NCI-H82 (cell line): ENCODE measurements around the gene GASK1A.
"Not testable (repeated sequence)": the region's sequence is repeated elsewhere in the genome, so short reads cannot be mapped to it uniquely, and the experiment has no call there.

Source experiments
- DNase-seq: peaks from one replicate; lab custom pipeline; 2025; lab: John Stamatoyannopoulos, UW

Gene GASK1A

GRCh38 chr3:42979044-42979972 is at the start of gene GASK1A:
GASK1A (plus strand) TSS chr3:42979311; CDS start chr3:42979643, 332 bp downstream.
- peak; percentile 59 for DNase-seq

GRCh38 chr3:42934111-42934510 is 45.0 kb upstream of the GASK1A start:
- no peak for DNase-seq

- DNase-seq = no peak
These were observed 44.2 kb upstream of the GASK1A start for GRCh38 chr3:42934910-42935309.

GRCh38 chr3:42935472-42935871 is 43.6 kb upstream of the GASK1A start:
- DNase-seq = no peak

- DNase-seq = no peak
These were observed 42.7 kb upstream of the GASK1A start for GRCh38 chr3:42936157-42936981.

- peak; percentile 5 for DNase-seq
These were observed 41.8 kb upstream of the GASK1A start for GRCh38 chr3:42937334-42937733.

GRCh38 chr3:42942693-42943092 is 36.4 kb upstream of the GASK1A start:
- DNase-seq = no peak

GRCh38 chr3:42946050-42946449 is 33.1 kb upstream of the GASK1A start:
- DNase-seq = no peak

GRCh38 chr3:42957573-42957972 is 21.5 kb upstream of the GASK1A start:
- DNase-seq = peak; percentile 67

- no peak for DNase-seq
These were observed 18.8 kb upstream of the GASK1A start for GRCh38 chr3:42960282-42960681.

GRCh38 chr3:42960786-42961185 is 18.3 kb upstream of the GASK1A start:
- DNase-seq = no peak

GRCh38 chr3:42961633-42962032 is 17.5 kb upstream of the GASK1A start:
- peak; percentile 75 for DNase-seq

GRCh38 chr3:42963269-42963668 is 15.8 kb upstream of the GASK1A start:
- DNase-seq = no peak

GRCh38 chr3:42964266-42964665 is 14.8 kb upstream of the GASK1A start:
- DNase-seq = no peak

GRCh38 chr3:42970557-42970956 is 8.6 kb upstream of the GASK1A start:
- no peak for DNase-seq

GRCh38 chr3:42970976-42971772 is 7.9 kb upstream of the GASK1A start:
- no peak for DNase-seq

- DNase-seq = not testable (repeated sequence)
These were observed 4.2 kb upstream of the GASK1A start for GRCh38 chr3:42974906-42975305.

GRCh38 chr3:42975456-42975855 is 3.7 kb upstream of the GASK1A start:
- no peak for DNase-seq

- no peak for DNase-seq
These were observed 3.2 kb upstream of the GASK1A start for GRCh38 chr3:42975955-42976354.

GRCh38 chr3:42980209-42980608 is 1.1 kb downstream of the GASK1A start:
- DNase-seq = no peak

GRCh38 chr3:42980909-42981308 is 1.8 kb downstream of the GASK1A start:
- DNase-seq = no peak
